Measurements from ENCODE around the gene GYG1.
"Not testable (repeated sequence)": the region's sequence is repeated elsewhere in the genome, so short reads cannot be mapped to it uniquely, and the experiment has no call there.

GYG1 gene

DNA sequence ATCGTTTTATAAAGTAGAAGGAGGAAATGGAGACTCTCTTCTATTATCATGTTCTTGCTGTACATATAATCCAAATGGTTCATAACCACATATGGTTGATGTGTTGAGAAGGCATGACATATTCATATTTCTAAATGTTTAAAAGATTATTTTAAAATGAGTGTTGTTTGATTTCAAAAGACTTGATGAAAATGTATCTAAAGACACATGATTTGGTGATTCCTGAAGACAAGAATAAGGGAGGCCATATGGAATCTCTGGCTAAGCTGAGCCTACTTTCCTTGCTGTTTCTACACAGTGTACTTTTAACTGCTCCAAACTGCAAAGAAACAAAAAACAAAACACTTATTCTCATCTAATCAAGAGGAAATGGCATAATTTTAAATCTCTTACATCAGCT lies 23.0 kb upstream of the GYG1 start:
- H3K27ac ChIP-seq = no peak overlapping the region
- no peak for TF ChIP-seq ZFX (IDR thresholded peaks at IDR 0.05; ENCODE audit: borderline replicate concordance)
- TF ChIP-seq, protein P1, sequence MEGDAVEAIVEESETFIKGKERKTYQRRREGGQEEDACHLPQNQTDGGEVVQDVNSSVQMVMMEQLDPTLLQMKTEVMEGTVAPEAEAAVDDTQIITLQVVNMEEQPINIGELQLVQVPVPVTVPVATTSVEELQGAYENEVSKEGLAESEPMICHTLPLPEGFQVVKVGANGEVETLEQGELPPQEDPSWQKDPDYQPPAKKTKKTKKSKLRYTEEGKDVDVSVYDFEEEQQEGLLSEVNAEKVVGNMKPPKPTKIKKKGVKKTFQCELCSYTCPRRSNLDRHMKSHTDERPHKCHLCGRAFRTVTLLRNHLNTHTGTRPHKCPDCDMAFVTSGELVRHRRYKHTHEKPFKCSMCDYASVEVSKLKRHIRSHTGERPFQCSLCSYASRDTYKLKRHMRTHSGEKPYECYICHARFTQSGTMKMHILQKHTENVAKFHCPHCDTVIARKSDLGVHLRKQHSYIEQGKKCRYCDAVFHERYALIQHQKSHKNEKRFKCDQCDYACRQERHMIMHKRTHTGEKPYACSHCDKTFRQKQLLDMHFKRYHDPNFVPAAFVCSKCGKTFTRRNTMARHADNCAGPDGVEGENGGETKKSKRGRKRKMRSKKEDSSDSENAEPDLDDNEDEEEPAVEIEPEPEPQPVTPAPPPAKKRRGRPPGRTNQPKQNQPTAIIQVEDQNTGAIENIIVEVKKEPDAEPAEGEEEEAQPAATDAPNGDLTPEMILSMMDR (IDR thresholded peaks at IDR 0.05) = no peak

DNA sequence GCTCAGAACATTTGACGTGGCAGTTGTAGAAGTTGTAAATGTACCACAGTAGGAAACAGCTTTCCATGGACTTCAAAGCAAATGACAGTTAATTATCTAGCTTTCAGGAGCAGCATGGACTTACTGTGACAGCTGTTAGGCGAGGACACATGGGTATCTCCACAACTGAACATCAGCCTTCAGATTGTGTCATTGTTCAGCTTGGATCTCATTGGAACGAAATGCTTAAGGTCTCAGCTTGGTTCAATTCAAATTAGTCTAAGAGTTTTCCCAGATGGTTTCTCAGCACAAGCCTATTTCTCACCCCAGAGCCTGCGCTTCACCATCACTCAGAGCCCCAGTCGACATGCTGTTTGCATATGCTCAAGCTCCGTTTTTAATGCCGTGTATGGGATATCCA lies 21.1 kb upstream of the GYG1 start:
- no peak overlapping the region for H3K27ac ChIP-seq
- TF ChIP-seq, protein P1 (IDR thresholded peaks at IDR 0.05) = no peak
- no peak for TF ChIP-seq ZFX (IDR thresholded peaks at IDR 0.05; ENCODE audit: borderline replicate concordance)

DNA sequence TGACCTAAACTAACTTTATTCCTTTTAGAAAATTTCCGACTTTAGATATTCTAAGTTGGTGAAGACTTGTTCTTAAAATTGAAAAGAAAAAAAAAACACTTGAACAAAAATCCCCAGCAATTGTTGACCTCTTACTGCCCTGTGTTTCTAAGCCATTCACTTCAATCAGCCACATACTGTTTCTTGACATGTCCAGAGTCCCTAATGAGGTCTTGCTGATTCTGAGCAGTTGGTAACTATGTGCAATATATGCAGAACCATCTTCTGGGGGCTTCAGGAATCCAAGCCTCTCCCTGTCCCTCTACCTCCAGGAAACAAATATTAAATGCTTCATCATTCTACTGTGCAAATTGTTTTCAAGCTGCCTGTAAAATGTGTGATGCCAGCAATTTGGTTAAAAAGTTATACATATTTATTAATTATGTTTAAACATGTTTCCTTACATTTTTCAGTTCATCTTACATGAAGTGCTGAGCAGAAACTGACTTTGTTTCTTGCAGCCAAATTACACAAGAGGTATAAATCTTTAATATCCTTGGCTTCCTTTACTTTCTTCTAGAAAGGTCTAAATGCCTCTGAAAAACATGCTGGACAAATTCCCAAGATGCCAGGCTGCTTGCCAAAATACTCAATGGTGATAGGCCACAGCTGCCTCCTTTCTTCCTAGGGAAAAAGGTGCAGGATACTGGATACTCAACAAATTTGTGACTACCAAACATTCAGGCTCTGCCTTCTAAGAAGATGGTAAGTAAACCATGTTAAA lies 19.8 kb upstream of the GYG1 start:
- no peak overlapping the region for H3K27ac ChIP-seq
- TF ChIP-seq ZFX (IDR thresholded peaks at IDR 0.05; ENCODE audit: borderline replicate concordance) = no peak
- TF ChIP-seq, protein P1 (IDR thresholded peaks at IDR 0.05) = no peak

DNA sequence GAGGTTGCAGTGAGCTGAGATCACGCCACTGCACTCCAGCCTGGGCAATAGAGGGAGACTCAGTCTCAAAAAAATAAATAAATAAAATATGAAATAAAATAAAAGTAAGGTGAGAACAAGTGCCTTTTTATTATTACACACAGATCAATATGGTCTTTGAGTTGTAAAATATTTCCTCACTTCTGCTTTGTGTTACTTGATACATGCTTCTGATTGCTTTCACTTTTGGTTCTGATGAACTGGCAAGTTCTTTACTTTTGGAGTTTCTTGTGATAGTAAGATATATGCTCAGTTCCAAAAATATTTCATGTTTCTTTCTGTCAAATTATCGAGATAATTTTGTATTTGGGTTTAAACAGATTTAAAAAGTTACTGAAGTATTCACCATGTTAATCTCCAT lies 16.6 kb upstream of the GYG1 start:
- H3K27ac ChIP-seq = no peak overlapping the region
- TF ChIP-seq ZFX (IDR thresholded peaks at IDR 0.05; ENCODE audit: borderline replicate concordance) = no peak
- TF ChIP-seq, protein P1 (IDR thresholded peaks at IDR 0.05) = no peak

DNA sequence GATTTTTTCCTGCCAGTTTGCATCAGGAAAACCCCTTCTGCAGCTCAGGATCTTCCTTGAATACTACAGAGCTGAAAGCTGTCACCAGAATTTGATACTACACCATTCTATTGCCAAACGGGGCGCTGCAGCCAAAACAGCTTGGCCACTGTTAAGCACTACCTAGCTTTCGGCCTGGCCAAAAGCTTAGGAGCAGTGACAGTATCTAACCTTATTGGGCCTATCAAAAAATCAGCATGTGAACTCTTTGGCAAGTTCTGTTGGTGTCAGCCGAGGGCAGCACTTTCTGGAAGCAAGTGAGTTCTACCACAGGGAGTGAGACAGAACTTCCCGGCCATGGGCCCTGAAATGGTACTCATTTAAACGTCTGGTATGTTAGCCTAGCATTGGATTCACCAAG lies 16.1 kb upstream of the GYG1 start:
- TF ChIP-seq, protein P1 (IDR thresholded peaks at IDR 0.05) = no peak
- TF ChIP-seq ZFX (IDR thresholded peaks at IDR 0.05; ENCODE audit: borderline replicate concordance) = no peak
- H3K27ac ChIP-seq = no peak overlapping the region

DNA sequence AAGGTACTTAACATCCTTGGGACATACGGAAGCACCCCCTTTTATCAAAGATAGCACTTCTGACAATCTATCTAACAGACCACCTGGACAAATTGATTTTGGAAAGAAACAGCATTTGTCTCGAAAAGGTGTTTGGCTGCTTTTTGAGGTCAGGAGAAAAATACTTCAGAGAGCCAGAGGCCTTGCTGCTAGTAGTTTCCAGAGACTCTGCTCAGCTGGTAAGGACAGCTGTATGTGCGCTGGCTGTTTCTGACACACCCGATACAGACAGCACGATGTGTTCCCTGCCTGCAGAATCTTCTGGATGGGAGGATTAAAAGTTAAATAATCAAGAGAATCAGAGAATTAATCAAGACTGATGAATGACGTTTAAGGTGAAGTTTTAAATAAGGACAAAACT lies 15.6 kb upstream of the GYG1 start:
- TF ChIP-seq, protein P1 (IDR thresholded peaks at IDR 0.05) = no peak
- no peak for TF ChIP-seq ZFX (IDR thresholded peaks at IDR 0.05; ENCODE audit: borderline replicate concordance)
- no peak overlapping the region for H3K27ac ChIP-seq

DNA sequence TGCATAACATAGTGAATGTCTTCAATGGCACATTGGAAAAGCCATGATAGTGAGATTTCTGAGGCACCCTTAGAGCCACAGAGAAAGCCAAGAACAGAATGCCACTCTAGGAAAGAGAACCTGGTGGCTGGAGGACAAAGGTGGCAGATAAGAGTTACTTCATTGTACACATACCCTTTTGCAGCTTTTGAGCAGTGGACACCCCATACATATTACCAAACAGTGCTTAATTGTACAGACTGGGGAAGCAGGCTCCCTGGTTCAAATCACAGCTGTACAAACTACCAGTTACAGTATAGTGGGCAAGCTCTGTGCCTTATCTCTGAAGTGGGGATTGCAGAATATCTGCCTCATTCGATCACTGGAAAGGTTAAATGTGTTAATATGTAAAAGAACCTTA lies 10.1 kb upstream of the GYG1 start:
- no peak overlapping the region for H3K27ac ChIP-seq
- TF ChIP-seq, protein P1 (IDR thresholded peaks at IDR 0.05) = no peak
- no peak for TF ChIP-seq ZFX (IDR thresholded peaks at IDR 0.05; ENCODE audit: borderline replicate concordance)

DNA sequence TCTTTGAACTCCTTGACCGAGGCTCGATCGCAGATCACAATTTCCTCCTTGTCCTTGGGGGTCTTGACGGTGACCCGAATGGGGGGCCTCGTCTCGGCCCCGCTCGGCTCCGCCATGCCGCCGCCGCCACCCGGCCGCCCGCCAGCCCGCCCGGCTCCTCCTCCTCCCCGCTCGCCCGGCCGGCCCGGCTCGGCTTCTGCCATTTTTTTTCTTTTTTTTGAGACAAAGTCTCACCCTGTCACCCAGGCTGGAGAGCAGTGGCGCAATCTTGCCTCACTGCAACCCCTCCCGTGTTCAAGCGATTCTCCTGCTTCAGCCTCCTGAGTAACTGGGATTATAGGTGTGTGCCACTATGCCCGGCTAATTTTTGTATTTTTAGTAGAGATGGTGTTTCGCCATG lies 3.8 kb upstream of the GYG1 start:
- not testable (repeated sequence) for H3K27ac ChIP-seq

Measured in 22Rv1 (cell line).